GM18519 (cell line): ENCODE results near the gene RPL22.
"Not testable (repeated sequence)": the region's sequence is repeated elsewhere in the genome, so short reads cannot be mapped to it uniquely, and the experiment has no call there.

Experiments used
- ATAC-seq: cut with Tn5 transposase; IDR thresholded peaks from one replicate; pipeline ENCODE4 v1.9.1; 2021; ENCODE audit warnings: mild to moderate bottlenecking, moderate library complexity; ENCODE audit not compliant: unreplicated experiment, low FRiP score

Gene RPL22

GRCh38 chr1:6234502-6235295 lies 35.3 kb upstream of the RPL22 start:
- ATAC-seq, result no peak

- ATAC-seq, result no peak
These were observed 34.0 kb upstream of the RPL22 start for GRCh38 chr1:6233376-6233775.

- ATAC-seq, result no peak
These were observed 26.3 kb upstream of the RPL22 start for GRCh38 chr1:6225651-6226050.

GRCh38 chr1:6224718-6225117 lies 25.3 kb upstream of the RPL22 start:
- ATAC-seq, result no peak

- no peak for ATAC-seq
These were observed 24.2 kb upstream of the RPL22 start for GRCh38 chr1:6223617-6224016.

GRCh38 chr1:6222636-6223035 lies 23.2 kb upstream of the RPL22 start:
- no peak for ATAC-seq

- no peak for ATAC-seq
These were observed 21.9 kb upstream of the RPL22 start for GRCh38 chr1:6221210-6221784.

- ATAC-seq, result no peak
These were observed 20.8 kb upstream of the RPL22 start for GRCh38 chr1:6220236-6220635.

GRCh38 chr1:6219641-6220040 lies 20.2 kb upstream of the RPL22 start:
- ATAC-seq, result not testable (repeated sequence)

- ATAC-seq, result no peak
These were observed 19.2 kb upstream of the RPL22 start for GRCh38 chr1:6218375-6219164.

- ATAC-seq, result no peak
These were observed 13.0 kb upstream of the RPL22 start for GRCh38 chr1:6212193-6212959.

- ATAC-seq, result no peak
These were observed 12.3 kb upstream of the RPL22 start for GRCh38 chr1:6211731-6212130.

GRCh38 chr1:6210591-6211355 lies 11.4 kb upstream of the RPL22 start:
- no peak for ATAC-seq

- no peak for ATAC-seq
These were observed 10.5 kb upstream of the RPL22 start for GRCh38 chr1:6209661-6210580.

GRCh38 chr1:6208723-6209660 lies 9.6 kb upstream of the RPL22 start:
- ATAC-seq, result no peak

GRCh38 chr1:6207921-6208320 lies 8.5 kb upstream of the RPL22 start:
- no peak for ATAC-seq

- no peak for ATAC-seq
These were observed 7.9 kb upstream of the RPL22 start for GRCh38 chr1:6207075-6207885.
